Measurements from ENCODE around the gene CCDC71L.
"Not testable (repeated sequence)": the region's sequence is repeated elsewhere in the genome, so short reads cannot be mapped to it uniquely, and the experiment has no call there.

The CCDC71L gene

DNA sequence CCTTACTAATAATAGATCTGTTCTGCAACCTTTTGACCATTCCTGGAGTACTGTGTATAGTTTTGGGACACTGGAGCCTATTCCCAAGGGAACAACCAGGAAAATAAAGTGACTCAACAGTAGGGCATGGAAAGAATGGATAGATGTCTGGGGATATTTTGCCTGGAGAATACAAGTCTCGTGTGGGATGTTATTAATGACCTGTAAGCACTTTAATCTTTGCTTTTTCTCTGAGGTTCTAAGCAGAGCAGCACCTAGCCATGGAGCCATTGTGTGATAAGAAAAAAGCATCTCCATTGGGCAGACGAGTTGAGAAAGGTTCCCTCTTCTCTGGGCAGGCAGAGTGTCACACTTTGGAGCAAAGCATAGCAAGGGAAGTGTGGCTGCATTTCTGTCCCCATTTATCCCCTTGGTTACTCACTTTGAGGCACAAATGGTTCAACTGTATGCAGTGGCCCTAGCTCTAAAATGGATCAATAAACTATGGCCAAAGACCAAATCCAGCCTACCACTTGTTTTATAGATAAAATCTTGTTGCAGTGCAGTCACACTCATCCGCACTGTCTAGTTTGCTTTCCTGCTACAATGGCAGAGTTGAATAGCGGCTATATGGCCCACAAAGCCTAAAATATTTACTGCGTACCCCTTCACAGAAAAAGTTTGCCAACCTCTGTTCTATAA, 21.0 kb upstream of the CCDC71L start:
- TF ChIP-seq, protein P1, sequence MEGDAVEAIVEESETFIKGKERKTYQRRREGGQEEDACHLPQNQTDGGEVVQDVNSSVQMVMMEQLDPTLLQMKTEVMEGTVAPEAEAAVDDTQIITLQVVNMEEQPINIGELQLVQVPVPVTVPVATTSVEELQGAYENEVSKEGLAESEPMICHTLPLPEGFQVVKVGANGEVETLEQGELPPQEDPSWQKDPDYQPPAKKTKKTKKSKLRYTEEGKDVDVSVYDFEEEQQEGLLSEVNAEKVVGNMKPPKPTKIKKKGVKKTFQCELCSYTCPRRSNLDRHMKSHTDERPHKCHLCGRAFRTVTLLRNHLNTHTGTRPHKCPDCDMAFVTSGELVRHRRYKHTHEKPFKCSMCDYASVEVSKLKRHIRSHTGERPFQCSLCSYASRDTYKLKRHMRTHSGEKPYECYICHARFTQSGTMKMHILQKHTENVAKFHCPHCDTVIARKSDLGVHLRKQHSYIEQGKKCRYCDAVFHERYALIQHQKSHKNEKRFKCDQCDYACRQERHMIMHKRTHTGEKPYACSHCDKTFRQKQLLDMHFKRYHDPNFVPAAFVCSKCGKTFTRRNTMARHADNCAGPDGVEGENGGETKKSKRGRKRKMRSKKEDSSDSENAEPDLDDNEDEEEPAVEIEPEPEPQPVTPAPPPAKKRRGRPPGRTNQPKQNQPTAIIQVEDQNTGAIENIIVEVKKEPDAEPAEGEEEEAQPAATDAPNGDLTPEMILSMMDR (IDR thresholded peaks at IDR 0.05; ENCODE audit: extremely low read depth, missing control alignments): no peak
- DNase-seq (ENCODE audit: low spot score): no peak

DNA sequence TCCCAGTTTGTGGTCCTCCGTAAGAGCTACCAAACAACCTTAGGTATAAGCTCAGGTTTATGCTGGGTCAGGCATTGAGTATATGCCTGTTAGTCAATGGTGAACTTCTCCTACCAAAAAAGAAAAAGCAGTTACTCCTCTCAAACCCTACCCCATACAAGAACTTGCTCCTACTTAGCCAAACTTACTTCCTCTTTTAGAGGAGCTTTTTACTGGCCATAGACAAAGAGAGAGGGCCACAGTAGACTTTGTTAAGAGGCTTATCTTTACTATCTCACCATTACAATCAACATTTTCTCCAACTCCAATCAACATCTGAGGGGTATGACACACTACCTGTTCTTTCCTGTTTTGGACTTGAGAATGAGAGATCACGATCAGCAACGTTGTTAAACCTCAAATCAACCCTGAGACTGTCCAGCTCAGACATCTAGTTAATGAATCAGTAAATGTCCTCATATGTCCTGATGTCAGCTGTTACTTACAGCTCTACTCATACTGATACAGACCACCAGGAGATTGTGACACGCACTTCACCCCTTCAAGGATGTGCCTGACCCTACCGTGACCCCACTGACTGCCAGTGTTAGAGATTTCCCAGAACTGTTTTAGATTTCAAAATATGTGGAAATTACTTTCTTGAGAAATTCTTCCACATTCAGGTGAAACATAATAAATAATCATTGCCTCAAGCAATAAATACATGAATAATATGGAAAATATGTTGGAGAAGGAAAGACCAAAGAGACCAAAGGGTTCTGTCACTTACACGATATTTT, 18.4 kb upstream of the CCDC71L start:
- TF ChIP-seq, protein P1 (IDR thresholded peaks at IDR 0.05; ENCODE audit: extremely low read depth, missing control alignments): no peak
- peak; percentile 29 for DNase-seq (ENCODE audit: low spot score)

DNA sequence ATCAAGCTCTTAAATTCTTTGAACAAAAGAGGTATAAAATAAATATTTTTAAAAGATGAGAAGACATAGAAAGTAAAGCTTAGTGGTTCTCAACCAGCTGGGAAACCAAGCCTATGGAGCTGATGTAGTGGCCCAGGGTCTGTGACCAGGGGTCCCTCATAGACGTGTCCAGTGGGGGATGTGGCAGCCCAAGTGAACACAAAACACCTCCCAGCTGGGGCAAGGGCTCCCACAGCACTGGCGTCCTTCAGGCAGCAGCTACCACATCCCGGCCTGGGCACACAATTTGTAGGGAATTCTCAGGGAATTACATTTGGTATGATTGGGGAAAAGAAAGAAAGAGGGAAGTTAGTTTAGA, 17.8 kb upstream of the CCDC71L start:
- TF ChIP-seq, protein P1 (IDR thresholded peaks at IDR 0.05; ENCODE audit: extremely low read depth, missing control alignments): no peak
- DNase-seq (ENCODE audit: low spot score): no peak

DNA sequence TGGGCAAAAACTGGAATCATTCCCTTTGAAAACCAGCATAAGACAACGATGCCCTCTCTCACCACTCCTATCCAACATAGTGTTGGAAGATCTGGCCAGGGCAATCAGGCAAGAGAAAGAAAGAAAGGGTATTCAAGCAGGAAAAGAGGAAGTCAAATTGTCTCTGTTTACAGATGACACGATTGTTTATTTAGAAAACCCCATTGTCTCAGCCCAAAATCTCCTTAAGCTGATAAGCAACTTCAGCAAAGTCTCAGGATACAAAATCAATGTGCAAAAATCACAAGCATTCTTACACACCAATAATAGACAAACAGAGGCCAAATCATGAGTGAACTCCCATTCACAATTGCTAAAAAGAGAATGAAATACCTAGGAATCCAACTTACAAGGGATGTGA, 15.5 kb upstream of the CCDC71L start:
- DNase-seq (ENCODE audit: low spot score): not testable (repeated sequence)

DNA sequence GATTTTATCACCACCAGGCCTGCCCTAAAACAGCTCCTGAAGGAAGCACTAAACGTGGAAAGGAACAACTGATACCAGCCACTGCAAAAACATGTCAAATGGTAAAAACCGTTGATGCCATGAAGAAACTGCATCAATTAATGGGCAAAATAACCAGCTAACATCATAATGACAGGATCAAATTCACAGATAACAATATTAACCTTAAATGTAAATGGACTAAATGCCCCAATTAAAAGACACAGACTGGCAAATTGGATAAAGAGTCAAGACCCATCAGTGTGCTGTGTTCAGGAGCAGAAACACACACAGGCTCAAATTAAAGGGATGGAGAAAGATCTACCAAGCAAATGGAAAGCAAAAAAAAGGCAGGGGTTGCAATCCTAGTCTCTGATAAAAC, 12.7 kb upstream of the CCDC71L start:
- not testable (repeated sequence) for DNase-seq (ENCODE audit: low spot score)

DNA sequence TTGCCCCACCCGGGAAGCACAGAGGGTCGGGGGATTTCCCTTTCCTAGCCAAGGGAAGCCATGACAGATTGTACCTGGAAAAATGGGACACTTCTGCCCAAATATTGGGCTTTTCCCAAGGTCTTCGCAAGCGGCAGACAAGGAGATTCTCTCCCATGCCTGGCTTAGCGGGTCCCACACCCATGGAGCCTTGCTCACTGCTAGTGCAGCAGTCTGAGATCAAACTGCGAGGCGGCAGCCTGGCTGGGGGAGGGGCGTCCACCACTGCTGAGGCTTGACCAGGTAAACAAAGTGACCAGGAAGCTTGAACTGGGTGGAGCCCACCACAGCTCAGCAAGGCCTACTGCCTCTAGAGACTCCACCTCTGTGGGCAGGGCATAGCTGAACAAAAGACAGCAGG, 11.0 kb upstream of the CCDC71L start:
- DNase-seq (ENCODE audit: low spot score): not testable (repeated sequence)

DNA sequence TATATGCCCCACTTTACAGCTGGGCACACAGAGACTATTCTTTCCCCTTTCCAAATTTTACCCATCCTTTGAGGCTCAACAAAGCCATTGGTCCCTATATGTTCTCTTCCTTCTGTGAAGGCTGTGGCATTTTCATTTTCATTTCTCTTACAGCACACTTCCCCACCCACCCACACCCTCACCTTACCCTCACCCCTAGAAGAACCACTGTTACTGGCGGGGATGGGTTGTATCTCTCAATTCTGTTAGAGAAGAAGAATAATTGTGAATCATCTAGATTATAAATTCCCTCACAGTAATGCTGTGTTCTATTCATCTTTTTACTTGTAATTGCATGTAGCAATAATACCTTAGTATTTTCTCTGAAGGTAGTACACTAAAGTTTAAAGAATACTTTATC, 10.2 kb upstream of the CCDC71L start:
- DNase-seq (ENCODE audit: low spot score): no peak
- TF ChIP-seq, protein P1 (IDR thresholded peaks at IDR 0.05; ENCODE audit: extremely low read depth, missing control alignments): no peak

DNA sequence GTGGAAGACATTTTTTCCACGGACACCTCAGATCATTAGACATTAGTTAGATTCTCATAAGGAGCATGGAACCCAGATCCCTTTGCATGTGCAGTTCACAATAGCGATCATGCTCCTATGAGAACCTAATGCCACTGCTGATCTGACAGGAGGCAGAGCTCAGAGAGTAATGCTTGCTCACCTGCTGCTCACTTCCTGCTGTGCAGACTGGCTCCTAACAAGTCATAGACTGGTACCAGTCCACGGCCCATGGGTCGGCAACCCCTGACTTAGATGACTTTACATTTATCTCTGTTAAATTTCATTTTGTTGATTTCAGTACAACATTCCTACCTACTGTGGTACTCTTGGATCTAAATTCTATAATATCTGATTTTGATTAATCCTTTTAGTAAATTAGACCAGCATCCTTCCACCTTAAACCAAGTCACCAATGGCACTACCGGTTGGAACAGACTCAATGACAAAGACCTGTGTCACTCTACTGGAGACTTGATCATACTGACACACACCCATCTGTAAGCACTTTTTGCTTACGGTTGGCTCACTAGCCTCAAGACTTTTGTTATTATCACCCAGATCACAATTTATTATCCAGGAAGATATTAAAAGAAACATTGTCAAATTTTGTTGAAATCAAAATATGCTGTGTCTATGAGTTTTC, 8.0 kb upstream of the CCDC71L start:
- TF ChIP-seq, protein P1 (IDR thresholded peaks at IDR 0.05; ENCODE audit: extremely low read depth, missing control alignments): no peak
- no peak for DNase-seq (ENCODE audit: low spot score)

DNA sequence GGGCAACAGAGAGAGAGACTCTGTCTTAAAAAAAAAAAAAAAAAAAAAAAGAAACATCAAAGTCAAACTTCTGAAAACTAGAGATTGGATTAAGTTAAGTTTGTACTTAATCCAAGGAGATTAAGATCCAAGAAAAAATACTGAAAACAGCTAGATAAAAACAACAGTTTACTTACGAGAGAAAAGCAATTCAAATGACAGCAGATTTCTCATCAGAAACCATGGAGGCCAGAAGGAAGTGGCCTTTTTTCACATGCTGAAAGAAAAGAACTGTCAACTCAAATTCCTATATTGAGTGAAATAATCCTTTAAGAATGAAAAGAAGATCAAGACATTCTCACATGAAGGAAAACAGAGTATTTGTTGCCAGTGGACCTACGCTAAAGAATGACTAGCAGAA, 5.4 kb upstream of the CCDC71L start:
- no peak for DNase-seq (ENCODE audit: low spot score)
- TF ChIP-seq, protein P1 (IDR thresholded peaks at IDR 0.05; ENCODE audit: extremely low read depth, missing control alignments): no peak

Data from GM20000 (cell line).